ENCODE data around the gene PPP1R10.

PPP1R10 gene

DNA sequence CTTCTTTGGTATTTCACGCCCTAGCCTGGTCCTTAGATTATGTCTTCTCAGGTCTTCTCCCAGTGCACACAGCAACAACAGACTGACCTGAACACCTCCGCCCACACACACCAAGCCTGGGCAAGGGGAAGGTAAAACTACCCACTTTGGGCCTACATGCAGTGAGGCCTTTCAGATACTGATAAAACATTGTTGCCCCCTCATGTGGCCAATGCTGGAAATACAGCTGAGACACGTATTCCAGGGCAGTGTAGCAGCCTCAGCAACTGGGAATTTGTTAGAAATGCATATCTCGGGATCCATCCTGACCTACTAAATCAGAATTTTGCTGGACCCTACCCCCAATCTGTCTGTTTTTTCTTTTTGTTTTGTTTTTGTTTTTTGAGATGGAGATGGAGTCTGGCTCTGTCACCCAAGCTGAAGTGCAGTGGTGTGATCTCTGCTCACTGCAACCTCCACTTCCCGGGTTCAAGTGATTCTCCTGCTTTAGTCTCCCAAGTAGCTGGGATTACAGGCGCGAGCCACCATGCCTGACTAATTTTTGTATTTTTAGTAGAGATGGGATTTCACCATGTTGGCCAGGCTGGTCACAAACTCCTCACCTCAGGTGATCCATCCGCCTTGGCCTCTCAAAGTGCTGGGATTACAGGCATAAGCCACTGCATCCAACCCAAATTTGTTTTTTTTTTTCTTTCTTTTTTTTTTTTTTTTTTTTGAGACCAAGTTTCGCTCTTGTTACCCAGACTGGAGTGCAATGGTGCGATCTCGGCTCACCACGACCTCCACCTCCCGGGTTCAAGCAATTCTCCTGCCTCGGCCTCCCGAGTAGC lies 19.5 kb downstream of the PPP1R10 start:
- peak; percentile 76 for DNase-seq

DNA sequence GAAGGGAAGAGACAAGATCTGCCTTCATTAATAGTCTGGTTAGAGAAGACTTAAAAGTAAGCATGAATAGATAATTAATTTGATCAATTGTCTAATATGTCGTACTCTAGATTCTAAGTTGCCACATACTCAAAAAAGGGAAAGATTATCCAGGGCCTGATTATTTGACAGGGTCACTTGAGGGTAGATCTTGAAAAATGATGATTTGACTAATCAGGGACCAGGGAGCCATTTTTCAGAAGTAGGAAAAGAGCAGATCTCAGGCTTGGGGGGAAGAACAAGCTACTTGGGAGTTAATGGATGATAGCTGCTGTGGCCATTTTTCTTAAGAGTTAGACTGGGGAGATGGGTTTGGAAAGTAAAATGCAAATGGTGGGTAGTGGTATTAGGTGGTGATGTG lies 24.8 kb downstream of the PPP1R10 start:
- no peak for DNase-seq

- DNase-seq: no peak
Measured at GRCh38 chr6:30591008-30591407, 26.0 kb downstream of the PPP1R10 start.

DNA sequence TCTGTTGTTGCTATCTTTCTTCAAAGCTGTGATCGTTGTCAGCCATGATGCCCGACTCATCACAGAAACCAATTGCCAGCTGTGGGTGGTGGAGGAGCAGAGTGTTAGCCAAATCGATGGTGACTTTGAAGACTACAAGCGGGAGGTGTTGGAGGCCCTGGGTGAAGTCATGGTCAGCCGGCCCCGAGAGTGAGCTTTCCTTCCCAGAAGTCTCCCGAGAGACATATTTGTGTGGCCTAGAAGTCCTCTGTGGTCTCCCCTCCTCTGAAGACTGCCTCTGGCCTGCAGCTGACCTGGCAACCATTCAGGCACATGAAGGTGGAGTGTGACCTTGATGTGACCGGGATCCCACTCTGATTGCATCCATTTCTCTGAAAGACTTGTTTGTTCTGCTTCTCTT lies 26.5 kb downstream of the PPP1R10 start:
- DNase-seq: no peak

DNA sequence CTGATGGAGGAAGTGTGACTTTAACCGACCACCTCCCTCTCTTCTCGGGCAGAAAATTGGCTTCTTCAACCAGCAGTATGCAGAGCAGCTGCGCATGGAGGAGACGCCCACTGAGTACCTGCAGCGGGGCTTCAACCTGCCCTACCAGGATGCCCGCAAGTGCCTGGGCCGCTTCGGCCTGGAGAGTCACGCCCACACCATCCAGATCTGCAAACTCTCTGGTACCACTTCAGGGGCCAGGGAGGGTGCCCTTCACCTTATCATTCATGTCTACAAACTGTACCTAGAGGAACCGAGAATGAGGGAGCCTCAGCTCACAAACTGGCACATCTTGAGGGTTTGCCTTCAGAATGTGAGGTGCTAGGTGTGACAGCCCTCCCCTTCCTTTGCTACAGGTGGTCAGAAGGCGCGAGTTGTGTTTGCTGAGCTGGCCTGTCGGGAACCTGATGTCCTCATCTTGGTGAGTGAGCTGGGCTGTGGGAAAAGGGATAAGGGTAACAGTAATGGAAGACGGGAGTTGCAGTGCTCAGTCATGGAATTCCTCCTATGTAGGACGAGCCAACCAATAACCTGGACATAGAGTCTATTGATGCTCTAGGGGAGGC lies 27.2 kb downstream of the PPP1R10 start:
- DNase-seq: no peak

GRCh38 chr6:30583921-30584320 lies 33.1 kb downstream of the PPP1R10 start:
- no peak for DNase-seq

GRCh38 chr6:30578051-30578450 lies 39.0 kb downstream of the PPP1R10 start:
- no peak for DNase-seq

DNA sequence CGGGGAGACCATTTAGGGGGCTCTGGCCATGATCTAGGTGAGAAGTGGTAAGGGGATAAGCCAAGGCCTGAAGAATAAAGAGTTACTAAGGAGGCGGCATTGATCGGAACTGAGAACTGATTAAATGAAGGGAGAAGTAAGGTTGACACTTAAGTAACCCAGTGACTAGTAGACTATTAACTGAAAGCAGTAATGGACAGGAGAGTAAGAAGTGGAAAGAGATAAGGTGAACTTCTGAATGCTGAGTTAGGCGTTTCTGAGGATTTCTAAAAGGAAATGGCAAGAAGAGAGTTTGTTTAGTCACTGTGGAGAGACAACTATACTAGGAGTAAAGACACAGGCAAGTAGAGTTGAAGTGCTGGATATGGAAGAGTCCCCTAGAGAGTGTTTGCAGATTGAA lies 43.9 kb downstream of the PPP1R10 start:
- no peak for DNase-seq

- DNase-seq: no peak
Measured at GRCh38 chr6:30572148-30572547, 44.9 kb downstream of the PPP1R10 start.

DNA sequence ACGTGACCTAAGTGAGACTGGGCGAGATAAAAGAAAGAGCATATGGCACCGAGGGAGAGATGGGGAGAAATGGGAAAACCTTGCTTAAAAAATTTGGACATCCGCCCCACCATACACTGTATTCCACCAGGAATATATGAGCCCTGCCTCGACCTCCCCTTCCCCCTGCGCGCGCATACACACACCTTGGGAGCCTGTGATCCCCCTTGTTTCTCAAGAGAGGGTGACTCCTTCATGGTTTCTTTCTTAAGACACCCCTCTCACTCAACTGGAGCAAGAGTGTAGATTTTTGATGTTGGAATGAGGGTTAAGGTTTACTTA lies 45.3 kb downstream of the PPP1R10 start:
- DNase-seq: no peak

GRCh38 chr6:30571075-30571761 lies 45.8 kb downstream of the PPP1R10 start, which contains the start of gene ABCF1:
TSS of gene ABCF1 (plus strand) at chr6:30571442. CDS start at chr6:30571488, 46 bp downstream.
- DNase-seq: peak; percentile 100

DNA sequence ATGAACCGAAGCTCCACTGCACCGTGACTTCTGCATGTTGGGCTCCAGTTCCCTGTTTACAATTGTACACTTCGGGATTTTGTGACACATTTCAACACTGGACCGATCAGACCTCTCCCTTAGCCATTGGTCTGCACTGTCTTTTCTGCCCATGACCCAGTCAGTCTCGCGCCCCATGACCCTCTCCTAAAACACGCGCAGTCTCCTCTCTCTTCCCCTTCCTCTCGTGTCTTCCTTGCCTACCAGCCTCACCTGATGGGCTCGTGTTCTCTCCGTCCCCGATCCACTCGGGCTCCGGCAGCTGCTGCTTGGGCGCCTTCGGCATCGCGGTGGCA lies 46.3 kb downstream of the PPP1R10 start:
- no peak for DNase-seq

GRCh38 chr6:30570263-30570662 lies 46.8 kb downstream of the PPP1R10 start:
- no peak for DNase-seq

GRCh38 chr6:30568245-30568644 lies 48.8 kb downstream of the PPP1R10 start:
- peak; percentile 51 for DNase-seq

DNA sequence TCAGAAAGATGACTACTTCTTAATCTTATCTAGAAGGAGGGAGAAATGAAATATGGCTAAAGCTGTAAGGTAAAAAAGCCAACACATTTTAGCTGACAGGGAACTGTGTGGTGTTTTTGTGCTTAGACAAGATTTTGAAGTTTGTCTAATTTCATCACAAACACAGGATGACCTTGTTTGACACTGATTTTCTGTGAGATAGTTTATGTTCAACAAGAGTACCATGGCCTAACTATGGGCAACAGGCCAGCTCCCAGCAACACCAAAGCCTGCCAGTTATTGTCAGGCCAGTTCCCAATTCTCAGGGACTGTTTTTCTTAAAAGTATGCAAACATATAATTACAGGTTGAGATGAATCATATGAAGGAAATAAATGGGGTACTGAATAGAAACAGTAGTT lies 51.3 kb downstream of the PPP1R10 start:
- DNase-seq: no peak

- DNase-seq: no peak
Measured at GRCh38 chr6:30564114-30564513, 52.9 kb downstream of the PPP1R10 start.

DNA sequence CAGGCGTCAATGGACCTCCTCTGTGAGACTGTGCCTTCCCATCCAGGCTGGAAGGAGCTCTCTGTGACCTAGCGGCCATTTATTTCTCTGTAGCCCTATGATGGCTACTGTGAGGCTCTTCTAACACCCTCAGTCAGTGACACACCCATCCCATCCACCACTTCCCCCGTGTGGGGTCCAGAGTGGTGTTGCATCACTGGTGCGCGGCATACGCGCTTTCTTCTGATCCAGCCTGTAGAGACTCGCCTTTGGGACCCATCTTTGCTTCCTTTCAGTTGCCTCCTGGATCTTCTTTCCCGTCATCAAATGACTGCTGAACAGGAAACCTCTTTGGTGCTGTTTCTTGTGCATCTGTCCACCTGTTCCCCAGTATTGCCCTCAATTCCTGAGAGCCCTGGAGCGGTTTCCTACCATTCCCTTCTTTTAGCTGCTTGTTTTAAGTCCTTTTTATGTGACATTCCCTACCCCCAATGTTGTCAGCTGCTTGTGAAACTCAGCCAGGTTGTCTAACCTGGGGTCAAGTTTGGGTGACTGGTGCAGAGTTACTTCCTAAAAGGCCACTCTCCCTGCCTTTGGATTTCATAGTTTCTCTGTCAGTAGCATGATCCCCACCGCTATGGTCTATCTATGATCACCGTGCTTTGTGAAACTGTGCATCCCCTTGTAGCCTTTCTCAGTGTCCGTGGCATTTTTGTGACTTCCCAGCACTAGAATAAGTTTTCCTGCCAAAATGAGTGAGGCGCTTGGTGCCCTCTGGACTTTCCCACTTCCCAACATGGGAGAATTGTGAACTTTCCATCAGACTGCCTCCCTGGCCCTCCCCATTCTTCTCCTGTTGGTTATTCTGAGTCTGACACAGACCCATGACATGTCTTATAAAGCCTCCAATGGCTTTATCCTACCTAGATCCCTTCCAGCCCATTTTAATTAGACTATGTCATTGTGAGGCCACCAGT lies 54.3 kb downstream of the PPP1R10 start:
- no peak for DNase-seq

GRCh38 chr6:30560930-30561329 lies 56.1 kb downstream of the PPP1R10 start:
- no peak for DNase-seq

DNA sequence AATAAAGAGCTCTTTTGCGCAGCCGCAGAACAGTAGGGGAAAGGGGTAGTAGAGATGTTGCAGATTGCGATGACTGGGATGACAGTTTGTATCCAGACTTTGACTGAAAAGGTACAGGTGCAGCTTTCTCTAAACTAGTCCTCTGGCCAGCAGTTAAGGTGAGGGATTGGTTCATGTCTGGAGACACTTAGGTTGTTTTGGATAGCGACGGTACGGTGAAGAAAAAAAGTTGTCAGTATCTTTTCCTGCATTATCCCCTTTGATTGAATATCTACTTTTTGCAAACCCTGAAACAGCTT lies 59.4 kb downstream of the PPP1R10 start:
- no peak for DNase-seq

- DNase-seq: peak; percentile 83
Measured at GRCh38 chr6:30556906-30557682, 59.9 kb downstream of the PPP1R10 start, which contains the start of gene PRR3. TSS of gene PRR3 (plus strand) at chr6:30557295. CDS start at chr6:30557345, 50 bp downstream.

- peak; percentile 99 for DNase-seq
Measured at GRCh38 chr6:30556066-30556905, 60.8 kb downstream of the PPP1R10 start, which contains the start of gene GNL1. TSS of gene GNL1 (minus strand) at chr6:30556489. CDS start at chr6:30556203, 286 bp downstream.

DNA sequence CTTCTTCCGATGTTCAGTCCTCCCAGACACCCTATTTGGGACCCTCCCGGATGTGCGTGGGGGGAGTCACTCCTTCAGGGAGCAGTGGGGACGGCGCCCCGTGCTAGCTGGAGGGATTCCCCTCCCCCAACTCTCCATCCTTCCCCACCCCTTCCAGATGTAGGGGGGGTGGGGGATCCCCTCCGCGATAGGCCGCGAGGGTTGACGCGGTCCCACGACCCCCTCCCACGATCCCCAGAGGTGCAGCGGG lies 61.3 kb downstream of the PPP1R10 start:
- DNase-seq: no peak
